GM06990 (cell line): ENCODE measurements around the gene NAT16.

Experiments used
- DNase-seq: peaks from one replicate; pipeline ENCODE4 v3.0.0-alpha.2; 2011; ENCODE audit not compliant: insufficient read length; ENCODE audit errors: extremely low read depth
- H3K27me3 ChIP-seq: replicated peaks from 2 replicates; pipeline ENCODE4 v1.6.0; 2011; ENCODE audit warnings: low read length; ENCODE audit not compliant: control insufficient read depth, insufficient read depth
- H3K36me3 ChIP-seq: 2 replicates; pipeline ENCODE4 v1.5.1; 2011; ENCODE audit warnings: low read length; ENCODE audit not compliant: control insufficient read depth, insufficient read depth
- H3K4me3 ChIP-seq: replicated peaks from 2 replicates; pipeline ENCODE4 v1.5.1; 2011; ENCODE audit warnings: low read depth, mild to moderate bottlenecking, control low read depth, low read length
- CTCF ChIP-seq: IDR thresholded peaks from 2 replicates; pipeline ENCODE4 v1.5.1; 2011; ENCODE audit warnings: low read length, control low read depth, mild to moderate bottlenecking, inconsistent platforms; ENCODE audit not compliant: insufficient read depth, poor library complexity, severe bottlenecking

NAT16 gene

GRCh38 chr7:101177644-101178043 lies 2.4 kb downstream of the NAT16 start:
- H3K36me3 ChIP-seq: no peaks in the 10 kb centered on the region
- DNase-seq: no peak
- peaks cover 1% of the 10 kb centered on the region; the same call in 1 of the 2 replicates for H3K27me3 ChIP-seq
- no peak for TF ChIP-seq CTCF
- H3K4me3 ChIP-seq: no peak overlapping the region

GRCh38 chr7:101175664-101176063 lies 4.4 kb downstream of the NAT16 start:
- no peak for DNase-seq
- no peak overlapping the region for H3K4me3 ChIP-seq
- no peak for TF ChIP-seq CTCF
- no peaks in the 10 kb centered on the region for H3K36me3 ChIP-seq
- H3K27me3 ChIP-seq: peaks cover 3% of the 10 kb centered on the region; the same call in 1 of the 2 replicates

- Histone ChIP-seq H3K36me3 (no peaks in the 10 kb centered on the region), H3K27me3 (peaks cover 3% of the 10 kb centered on the region), H3K4me3 (no peak overlapping the region)
- no peak for TF ChIP-seq CTCF
- DNase-seq: no peak
These were observed 5.7 kb downstream of the NAT16 start for GRCh38 chr7:101174322-101174854.

DNA sequence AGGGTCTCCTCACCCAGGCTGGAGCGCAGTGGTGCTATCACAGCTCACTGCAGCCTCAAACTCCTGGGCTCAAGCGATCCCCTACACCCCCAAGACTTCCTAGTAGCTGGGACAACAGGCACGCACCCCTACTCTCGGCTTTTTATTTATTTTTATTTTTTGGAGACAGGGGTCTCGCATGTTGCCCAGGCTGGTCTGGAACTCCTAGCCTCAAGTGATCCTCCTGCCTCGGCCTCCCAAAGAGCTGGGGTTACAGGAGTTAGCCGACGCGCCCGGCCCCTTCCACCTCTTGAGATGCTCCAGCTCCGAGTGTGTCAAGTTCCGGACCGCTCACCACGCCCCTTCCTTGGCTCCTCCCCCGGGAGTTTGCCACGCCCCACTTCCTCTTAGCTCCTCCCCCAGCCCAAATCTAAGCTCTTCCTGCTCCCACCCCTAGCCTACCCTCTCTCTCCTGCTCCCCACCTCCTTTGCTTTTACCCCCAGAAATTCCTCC lies 6.3 kb downstream of the NAT16 start:
- no peaks in the 10 kb centered on the region for H3K36me3 ChIP-seq
- H3K4me3 ChIP-seq: no peak overlapping the region
- no peak for TF ChIP-seq CTCF
- peaks cover 3% of the 10 kb centered on the region for H3K27me3 ChIP-seq
- peak; percentile 88 for DNase-seq

- Histone ChIP-seq H3K36me3 (no peaks in the 10 kb centered on the region), H3K27me3 (peaks cover 3% of the 10 kb centered on the region), H3K4me3 (no peak overlapping the region)
- TF ChIP-seq CTCF: no peak
- peak; percentile 43 for DNase-seq
These were observed 7.0 kb downstream of the NAT16 start for GRCh38 chr7:101172854-101173751.
